Measurements from ENCODE around the gene IPO9.

IPO9 gene

DNA sequence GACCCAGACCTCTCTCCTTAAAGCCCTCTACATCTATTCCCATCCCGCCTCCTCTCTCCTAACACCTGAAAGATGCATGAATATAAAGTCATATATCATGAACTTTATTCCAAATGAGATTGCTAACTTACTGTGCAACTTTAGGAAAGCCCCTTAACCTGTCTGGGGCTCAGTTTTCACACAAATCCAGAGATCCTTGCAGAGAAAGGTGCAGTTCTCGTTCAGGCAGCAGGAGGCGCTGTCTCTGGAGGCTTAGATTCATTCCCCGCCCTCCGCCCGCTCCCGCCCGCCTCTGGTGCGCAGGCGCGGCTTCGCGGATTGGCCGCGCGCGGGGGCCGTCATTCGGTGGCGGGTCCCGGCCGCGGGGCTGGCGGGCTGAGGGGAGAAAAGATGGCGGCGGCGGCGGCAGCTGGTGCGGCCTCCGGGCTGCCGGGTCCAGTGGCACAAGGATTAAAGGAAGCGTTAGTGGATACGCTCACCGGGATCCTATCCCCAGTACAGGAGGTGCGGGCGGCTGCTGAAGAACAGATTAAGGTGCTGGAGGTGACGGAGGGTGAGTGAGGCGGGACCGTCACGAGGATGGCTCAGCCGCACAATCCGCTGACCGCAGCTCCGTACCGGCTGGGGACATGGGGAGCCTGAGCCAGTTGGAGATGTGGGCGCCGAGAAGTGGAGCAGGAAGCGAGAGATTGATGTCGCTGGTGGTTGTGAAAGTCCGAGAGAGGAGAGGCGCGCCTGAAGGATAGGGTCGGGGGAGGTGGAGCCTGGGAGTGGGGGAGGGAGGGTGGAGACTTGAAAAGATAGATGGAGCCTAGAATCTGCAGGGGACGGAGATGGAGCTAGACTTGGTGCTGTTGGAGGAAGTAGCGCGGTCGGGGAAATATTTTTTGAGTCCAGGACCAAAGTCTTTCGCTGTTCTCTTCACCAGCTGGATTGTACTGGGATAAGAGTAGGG is at the start of gene IPO9:
Gene IPO9, plus strand, starts transcription at position 338 of the 955 bp plus-strand sequence. Its CDS starts 53 bp downstream, at position 391.
- peak; percentile 87 to 95 (median 92) for DNase-seq

DNA sequence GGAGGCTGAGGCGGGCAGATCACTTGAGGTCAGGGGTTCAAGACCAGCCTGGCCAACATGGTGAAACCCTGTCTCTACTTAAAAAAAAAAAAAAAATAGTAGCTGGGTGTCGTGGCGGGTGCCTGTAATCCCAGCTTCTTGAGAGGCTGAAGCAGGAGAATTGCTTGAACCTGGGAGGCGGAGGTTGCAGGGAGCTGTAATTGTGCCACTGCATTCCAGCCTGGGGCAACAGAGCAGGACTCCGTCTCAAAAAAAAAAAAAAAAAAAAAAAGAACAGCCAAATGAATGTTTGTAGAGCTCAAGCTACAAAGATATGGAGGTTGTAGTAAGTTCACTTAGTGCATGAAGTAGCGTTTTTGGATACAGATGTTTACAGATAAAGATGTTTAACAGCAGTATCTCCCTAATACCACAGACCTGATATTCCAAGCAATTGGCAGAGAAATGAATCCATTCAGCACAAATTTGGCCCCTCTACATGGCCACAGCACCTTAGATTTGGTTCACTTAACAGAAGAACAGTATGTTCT is 49.5 kb upstream of the IPO9 start:
- no peak for DNase-seq

GRCh38 chr1:201780952-201781351 is 48.0 kb upstream of the IPO9 start:
- no peak for DNase-seq

GRCh38 chr1:201781437-201781836 is 47.5 kb upstream of the IPO9 start:
- DNase-seq, result no peak

- no peak for DNase-seq
Measured at GRCh38 chr1:201782353-201782752, 46.6 kb upstream of the IPO9 start.

- no peak for DNase-seq
Measured at GRCh38 chr1:201783058-201783457, 45.9 kb upstream of the IPO9 start.

GRCh38 chr1:201783572-201783971 is 45.4 kb upstream of the IPO9 start:
- DNase-seq, result no peak

DNA sequence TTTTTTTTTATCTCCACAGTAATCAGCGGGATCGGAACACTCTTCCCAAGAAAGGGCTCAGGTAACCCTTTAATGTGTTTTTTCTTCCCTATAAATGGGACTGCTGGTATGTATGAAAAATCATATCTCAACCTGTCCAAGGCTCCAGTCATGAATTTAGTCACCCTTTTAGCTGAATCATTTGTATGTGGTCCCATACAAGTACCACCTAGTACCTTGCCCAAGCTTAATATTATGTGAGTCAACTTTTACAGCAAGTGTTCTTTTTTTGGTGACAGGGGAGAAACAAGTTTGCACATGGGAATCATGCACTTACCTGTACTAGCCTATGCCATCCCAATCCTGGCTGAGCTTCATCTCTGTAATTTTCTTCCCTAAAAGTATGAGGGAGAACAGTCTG is 43.7 kb upstream of the IPO9 start:
- DNase-seq, result no peak

- no peak for DNase-seq
Measured at GRCh38 chr1:201786824-201787223, 42.1 kb upstream of the IPO9 start.

GRCh38 chr1:201788296-201788695 is 40.7 kb upstream of the IPO9 start:
- DNase-seq, result no peak

DNA sequence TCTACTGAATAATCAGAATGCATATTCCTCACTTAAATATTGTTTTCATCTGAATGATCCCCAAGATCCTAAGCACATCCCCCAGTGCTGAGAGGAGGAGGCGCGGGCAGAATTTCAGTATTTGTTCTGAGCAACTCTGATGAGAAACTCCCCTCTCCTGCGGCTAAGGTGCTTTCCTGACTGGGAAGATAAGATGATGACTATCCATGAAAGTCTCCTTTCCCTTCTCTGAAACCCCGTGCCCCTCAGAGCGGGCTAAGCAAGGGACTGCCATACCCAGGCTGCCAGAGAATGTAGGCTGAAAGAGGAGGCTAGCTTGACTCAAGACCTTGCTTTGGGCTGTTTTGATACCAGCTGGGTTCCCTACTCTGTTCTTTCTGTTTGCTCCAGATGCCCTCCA is 39.7 kb upstream of the IPO9 start:
- DNase-seq, result no peak

GRCh38 chr1:201790261-201790660 is 38.7 kb upstream of the IPO9 start:
- no peak for DNase-seq

DNA sequence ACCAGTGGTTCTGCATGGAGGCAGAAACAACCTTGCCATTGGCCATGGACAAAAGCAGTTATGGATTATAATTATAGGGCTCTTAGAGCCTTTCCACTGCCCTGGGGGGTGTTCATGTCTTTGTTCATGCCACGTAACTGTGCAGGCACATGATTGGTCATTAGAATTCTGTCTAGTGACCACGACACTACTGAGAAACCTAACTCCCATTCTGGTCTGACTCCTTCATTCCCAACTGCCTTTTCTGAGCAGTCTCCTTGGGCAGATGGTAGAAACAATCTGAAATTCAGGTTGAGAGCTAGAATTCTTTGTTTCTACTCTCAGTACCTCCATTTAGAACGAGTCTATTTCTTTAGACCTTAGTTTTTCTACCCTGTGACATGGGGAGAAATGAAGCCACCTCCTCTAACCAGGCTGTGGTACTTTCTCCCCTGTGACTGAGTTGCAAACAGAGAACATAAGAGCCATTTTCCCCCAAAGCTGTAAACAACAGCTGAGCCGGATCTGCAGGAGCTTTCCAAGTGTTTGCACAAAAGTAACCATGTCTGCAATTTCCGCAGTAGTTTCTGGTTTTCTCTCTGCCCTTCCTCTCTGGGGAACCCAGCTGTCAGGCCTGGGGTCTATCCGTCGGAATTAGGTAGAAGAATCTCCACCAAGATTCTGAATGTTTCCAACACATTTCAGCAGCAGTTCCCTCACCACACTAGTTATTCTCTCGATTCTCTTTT is 37.7 kb upstream of the IPO9 start:
- no peak for DNase-seq

- DNase-seq, result no peak
Measured at GRCh38 chr1:201791779-201792173, 37.2 kb upstream of the IPO9 start.

DNA sequence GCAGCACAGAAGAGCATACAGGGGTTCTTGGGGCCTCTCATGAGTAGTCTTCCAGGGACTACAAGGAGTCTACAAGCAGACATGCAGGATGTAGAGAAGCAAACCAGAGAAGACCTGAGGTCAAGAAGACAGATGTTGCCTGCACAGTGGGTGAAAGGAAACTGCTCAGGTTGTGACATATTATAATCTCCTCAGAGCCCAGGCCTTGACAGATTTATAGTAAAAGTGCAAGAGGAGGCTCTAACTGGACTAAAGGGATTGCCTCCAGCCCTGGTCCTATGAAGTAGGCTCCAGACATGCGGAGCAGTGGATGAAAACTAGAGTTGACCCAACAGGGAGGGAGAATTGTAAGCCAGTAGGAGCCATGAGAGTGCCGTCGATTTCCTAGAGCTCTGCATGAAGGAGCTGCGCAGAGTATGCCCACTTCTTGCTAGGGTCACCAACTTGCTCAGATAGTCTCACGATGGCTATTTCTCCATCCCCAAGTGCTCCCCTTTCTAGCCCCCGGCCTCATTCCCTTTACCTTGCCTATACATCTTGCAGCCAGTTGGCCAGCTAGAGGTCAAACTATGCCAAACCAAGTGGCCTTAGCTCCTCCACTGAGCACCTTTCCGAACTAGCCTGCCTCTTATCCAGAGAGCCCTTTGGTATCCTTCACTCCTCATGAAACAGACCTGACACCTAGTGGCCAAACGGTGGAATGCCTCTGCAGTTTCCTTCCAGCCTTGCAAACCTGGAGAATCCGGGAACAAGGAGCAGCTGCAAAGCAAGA is 36.2 kb upstream of the IPO9 start:
- peak in 1 of 4 experiments; percentile 6 for DNase-seq

- DNase-seq, result no peak
Measured at GRCh38 chr1:201793306-201793925, 35.5 kb upstream of the IPO9 start.

DNA sequence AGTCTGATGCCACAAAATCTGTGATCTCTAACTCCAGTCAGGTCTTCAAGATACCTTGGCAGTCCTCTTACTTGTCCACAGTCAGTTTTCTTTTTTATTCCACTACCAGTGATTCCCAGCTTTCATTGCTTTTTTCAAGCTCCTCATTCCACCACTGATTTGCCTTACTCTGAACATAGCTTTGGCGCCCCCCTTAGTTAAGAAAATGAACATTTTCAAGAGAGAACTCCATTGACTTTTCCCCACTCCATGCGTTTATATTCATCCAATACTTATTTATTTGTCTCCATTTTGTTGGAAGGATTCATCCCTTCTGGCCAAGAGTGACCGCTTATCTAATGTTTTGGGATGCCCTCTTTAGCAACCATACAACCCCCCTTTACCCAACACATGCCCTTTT is 33.9 kb upstream of the IPO9 start:
- no peak for DNase-seq

DNA sequence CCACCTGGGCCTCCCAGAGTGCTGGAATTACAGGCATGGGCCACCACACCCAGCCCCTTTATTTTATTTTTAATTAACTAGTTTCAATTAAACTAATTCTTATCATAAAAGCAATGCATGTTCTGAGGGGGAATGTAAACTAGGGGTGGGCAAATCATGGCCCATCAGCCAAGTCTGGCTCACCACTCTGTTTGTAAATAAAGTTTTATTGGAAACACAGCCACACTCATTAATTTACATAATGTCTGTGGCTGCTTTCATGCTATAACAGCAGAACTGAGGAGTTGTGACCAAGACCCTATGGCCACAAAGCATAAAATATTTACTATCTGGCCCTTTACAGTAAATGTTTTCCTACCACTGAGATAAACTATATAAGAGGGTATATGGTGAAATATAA is 28.7 kb upstream of the IPO9 start:
- no peak for DNase-seq

- DNase-seq, result no peak
Measured at GRCh38 chr1:201806801-201807200, 22.2 kb upstream of the IPO9 start.

DNA sequence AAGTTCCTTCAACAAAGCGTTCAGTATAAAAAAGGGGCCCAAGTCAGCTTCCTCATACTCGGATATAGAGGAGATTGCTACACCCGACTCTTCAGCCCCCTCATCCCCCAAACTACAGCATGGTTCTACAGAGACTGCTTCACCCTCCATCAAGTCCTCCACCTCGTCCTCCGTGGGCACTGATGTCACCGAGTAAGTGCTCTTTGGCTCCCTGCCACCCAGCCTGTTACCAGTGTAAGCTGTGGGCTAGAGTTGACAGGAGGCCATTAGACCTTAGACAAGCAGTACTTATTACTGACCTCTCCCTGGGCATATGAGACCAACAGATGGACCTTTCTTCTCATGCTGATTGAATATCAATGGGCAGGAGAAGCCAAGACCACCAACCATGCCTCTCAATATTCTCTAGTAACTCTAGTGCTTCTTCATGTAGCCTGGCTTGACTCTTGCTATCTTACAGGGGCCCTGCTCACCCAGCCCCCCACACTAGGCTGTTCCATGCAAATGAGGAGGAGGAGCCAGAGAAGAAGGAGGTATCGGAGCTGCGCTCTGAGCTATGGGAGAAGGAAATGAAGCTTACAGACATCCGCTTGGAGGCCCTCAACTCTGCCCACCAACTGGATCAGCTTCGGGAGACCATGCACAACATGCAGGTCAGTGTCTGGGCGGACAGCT is 20.9 kb upstream of the IPO9 start:
- no peak for DNase-seq

GRCh38 chr1:201808633-201808990 is 20.3 kb upstream of the IPO9 start:
- no peak for DNase-seq

- no peak for DNase-seq
Measured at GRCh38 chr1:201809876-201810275, 19.1 kb upstream of the IPO9 start.

Data from activated CD4-positive, CD25-positive, alpha-beta regulatory T cell (primary cell).